Measurements from ENCODE around the gene MAJIN.
"Not testable (repeated sequence)": the region's sequence is repeated elsewhere in the genome, so short reads cannot be mapped to it uniquely, and the experiment has no call there.

The MAJIN gene

GRCh38 chr11:64990222-64990923, 18.5 kb upstream of the MAJIN start:
- FAIRE-seq: no peak

- no peak for FAIRE-seq
Measured at GRCh38 chr11:64989416-64989815, 17.5 kb upstream of the MAJIN start.

GRCh38 chr11:64987998-64988854, 16.3 kb upstream of the MAJIN start:
- FAIRE-seq: no peak

GRCh38 chr11:64983339-64983738, 11.4 kb upstream of the MAJIN start:
- not testable (repeated sequence) for FAIRE-seq

- FAIRE-seq: no peak
Measured at GRCh38 chr11:64976651-64977050, 4.7 kb upstream of the MAJIN start.

- no peak for FAIRE-seq
Measured at GRCh38 chr11:64974124-64974523, 2.2 kb upstream of the MAJIN start.

GRCh38 chr11:64970731-64971151, 1.2 kb downstream of the MAJIN start:
- no peak for FAIRE-seq

GRCh38 chr11:64969209-64969608, 2.7 kb downstream of the MAJIN start:
- FAIRE-seq: no peak

GRCh38 chr11:64967375-64967774, 4.5 kb downstream of the MAJIN start:
- FAIRE-seq: no peak

- FAIRE-seq: no peak
Measured at GRCh38 chr11:64963072-64963631, 8.8 kb downstream of the MAJIN start.

- no peak for FAIRE-seq
Measured at GRCh38 chr11:64960719-64961118, 11.2 kb downstream of the MAJIN start.

GRCh38 chr11:64959498-64959897, 12.4 kb downstream of the MAJIN start:
- no peak for FAIRE-seq

GRCh38 chr11:64954201-64954600, 17.7 kb downstream of the MAJIN start:
- FAIRE-seq: no peak

GRCh38 chr11:64951529-64951928, 20.4 kb downstream of the MAJIN start:
- no peak for FAIRE-seq

- FAIRE-seq: no peak
Measured at GRCh38 chr11:64947208-64947814, 24.6 kb downstream of the MAJIN start.

GRCh38 chr11:64936539-64936938, 35.4 kb downstream of the MAJIN start:
- FAIRE-seq: no peak

- FAIRE-seq: no peak
Measured at GRCh38 chr11:64935359-64936081, 36.4 kb downstream of the MAJIN start, which contains the start of gene GPHA2. Gene GPHA2, minus strand, starts transcription at chr11:64935893. Its CDS starts 433 bp downstream, at chr11:64935460.

- FAIRE-seq: no peak
Measured at GRCh38 chr11:64934682-64935358, 37.1 kb downstream of the MAJIN start.

- FAIRE-seq: no peak
Measured at GRCh38 chr11:64933935-64934681, 37.8 kb downstream of the MAJIN start.

- no peak for FAIRE-seq
Measured at GRCh38 chr11:64933213-64933934, 38.5 kb downstream of the MAJIN start.

GRCh38 chr11:64932324-64932723, 39.6 kb downstream of the MAJIN start:
- no peak for FAIRE-seq
